HL-60 (cell line): ENCODE measurements around the gene DUSP28.

Experiments
- CTCF ChIP-seq: IDR thresholded peaks from one replicate; pipeline ENCODE4 v1.5.1; 2011; ENCODE audit warnings: low read length, control low read depth, inconsistent platforms; ENCODE audit not compliant: insufficient read depth
- POLR2AphosphoS5 ChIP-seq: IDR thresholded peaks from 2 replicates; pipeline ENCODE4 v1.6.1; 2012; ENCODE audit warnings: low read depth
- TF ChIP-seq, protein P1 (sequence below): IDR thresholded peaks from 2 replicates; pipeline ENCODE4 v1.6.1; 2012; ENCODE audit warnings: low read depth; ENCODE audit not compliant: insufficient replicate concordance

GRCh38 chr2:240596080-240596460 lies 35.9 kb downstream of the DUSP28 start:
- TF ChIP-seq POLR2AphosphoS5 (no peak), CTCF (no peak)
- TF ChIP-seq, protein P1, sequence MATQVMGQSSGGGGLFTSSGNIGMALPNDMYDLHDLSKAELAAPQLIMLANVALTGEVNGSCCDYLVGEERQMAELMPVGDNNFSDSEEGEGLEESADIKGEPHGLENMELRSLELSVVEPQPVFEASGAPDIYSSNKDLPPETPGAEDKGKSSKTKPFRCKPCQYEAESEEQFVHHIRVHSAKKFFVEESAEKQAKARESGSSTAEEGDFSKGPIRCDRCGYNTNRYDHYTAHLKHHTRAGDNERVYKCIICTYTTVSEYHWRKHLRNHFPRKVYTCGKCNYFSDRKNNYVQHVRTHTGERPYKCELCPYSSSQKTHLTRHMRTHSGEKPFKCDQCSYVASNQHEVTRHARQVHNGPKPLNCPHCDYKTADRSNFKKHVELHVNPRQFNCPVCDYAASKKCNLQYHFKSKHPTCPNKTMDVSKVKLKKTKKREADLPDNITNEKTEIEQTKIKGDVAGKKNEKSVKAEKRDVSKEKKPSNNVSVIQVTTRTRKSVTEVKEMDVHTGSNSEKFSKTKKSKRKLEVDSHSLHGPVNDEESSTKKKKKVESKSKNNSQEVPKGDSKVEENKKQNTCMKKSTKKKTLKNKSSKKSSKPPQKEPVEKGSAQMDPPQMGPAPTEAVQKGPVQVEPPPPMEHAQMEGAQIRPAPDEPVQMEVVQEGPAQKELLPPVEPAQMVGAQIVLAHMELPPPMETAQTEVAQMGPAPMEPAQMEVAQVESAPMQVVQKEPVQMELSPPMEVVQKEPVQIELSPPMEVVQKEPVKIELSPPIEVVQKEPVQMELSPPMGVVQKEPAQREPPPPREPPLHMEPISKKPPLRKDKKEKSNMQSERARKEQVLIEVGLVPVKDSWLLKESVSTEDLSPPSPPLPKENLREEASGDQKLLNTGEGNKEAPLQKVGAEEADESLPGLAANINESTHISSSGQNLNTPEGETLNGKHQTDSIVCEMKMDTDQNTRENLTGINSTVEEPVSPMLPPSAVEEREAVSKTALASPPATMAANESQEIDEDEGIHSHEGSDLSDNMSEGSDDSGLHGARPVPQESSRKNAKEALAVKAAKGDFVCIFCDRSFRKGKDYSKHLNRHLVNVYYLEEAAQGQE: no peak
